ENCODE results near the gene DBNDD1.
"Not testable (repeated sequence)": the region's sequence is repeated elsewhere in the genome, so short reads cannot be mapped to it uniquely, and the experiment has no call there.

Gene DBNDD1, protein sequence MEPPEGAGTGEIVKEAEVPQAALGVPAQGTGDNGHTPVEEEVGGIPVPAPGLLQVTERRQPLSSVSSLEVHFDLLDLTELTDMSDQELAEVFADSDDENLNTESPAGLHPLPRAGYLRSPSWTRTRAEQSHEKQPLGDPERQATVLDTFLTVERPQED

DNA sequence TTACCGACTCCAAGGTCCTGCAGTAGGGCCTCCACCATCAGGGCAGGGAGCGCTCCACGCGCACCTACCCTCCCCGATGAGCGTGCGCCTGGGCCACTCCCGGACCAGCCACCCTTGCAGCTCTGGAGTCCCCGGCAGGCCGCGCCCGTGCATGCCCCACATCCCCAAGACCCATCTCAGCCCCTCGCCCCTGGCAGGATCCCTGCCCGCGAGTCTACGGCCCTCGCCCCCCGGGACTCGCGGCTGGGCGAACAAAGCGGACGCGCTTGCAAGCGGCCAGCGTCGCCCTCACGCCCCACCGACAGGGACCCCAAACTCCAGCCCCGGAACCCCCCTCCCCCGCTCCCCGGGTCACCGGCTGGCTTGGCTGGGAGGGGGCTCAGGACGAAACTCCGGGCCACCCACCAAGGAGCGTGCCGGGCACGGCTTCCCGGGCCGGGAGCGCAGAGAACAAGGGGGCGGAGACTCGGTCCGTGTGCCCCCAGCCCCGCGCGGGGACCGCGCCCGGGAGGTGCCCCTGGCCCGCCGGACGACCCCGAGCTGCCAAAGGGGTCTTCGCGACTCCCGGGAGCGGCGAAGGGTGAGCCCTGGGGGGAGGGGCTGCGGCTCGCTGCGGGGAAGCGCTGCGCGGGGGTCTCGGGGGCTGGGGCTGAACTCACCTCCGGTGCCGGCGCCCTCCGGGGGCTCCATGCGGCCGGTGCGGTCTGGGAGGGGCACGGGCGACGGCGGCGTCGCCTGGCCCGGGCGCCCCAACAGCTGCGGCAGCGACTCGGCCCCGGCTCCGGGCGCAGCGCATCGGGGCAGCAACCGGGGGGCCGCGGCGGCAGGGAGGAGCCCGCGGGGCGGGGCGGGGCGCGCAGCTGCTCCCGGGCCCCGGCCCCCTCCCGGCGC lies at the start of gene DBNDD1:
Gene DBNDD1 (minus strand): TSS at position 805 of the 891 bp plus-strand sequence. CDS start 115 bp downstream, at position 690.
- DNase-seq = peak; percentile 14

DNA sequence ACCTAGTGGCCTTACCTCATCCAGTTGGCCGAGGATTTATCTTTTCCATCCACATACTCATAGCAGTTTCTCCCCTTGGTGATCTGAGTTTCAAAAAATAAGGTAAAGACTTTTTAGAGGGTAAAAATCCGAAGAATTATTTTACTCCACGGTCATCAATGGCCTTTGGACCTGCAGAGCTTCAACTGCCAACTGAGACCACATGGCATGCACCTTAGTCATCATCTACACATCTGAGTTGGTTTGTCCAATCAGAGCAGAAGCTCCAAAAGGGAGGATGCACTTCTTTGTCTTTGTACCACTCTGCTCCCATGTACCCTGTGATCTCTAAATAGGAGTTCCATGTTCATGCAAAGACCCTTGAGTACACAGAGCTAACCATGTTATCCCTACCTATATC lies 42.2 kb upstream of the DBNDD1 start:
- no peak for DNase-seq

DNA sequence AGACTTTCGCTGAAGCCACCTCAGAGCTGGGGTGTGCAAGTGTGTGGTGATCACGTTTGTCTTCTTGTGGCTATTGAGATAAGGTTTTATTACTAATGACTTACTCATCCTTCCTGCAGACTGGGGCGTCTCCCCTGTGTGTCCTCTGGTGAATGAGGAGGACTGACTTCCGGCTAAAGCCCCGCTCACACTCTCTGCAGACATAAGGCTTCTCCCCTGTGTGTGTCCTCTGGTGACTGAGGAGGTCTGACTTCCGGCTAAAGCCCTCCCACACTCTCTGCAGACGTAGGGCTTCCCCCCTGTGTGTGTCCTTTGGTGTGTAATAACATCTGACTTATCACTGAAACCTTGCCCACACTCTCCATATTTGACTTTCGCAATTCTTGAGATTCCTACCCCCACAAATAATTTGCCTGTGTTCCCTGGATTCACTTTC lies 38.5 kb upstream of the DBNDD1 start:
- DNase-seq = peak; percentile 89

DNA sequence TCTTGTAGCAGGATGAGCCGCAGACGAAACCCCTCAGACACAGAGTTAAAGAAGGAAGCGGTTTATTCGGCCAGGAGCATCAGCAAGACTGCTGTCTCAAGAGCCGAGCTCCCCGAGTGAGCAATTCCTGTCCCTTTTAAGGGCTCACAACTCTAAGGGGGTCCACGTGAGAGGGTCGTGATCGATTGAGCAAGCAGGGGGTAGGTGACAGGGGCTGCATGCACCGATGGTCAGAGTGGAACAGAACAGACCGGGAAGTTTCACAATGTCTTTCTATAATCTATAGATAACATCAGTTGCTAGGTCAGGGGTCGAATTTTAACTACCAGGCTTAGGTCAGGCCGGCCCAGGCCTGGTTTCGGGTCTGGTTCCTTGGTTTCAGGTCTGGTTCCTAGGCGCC lies 37.3 kb upstream of the DBNDD1 start:
- DNase-seq = not testable (repeated sequence)

DNA sequence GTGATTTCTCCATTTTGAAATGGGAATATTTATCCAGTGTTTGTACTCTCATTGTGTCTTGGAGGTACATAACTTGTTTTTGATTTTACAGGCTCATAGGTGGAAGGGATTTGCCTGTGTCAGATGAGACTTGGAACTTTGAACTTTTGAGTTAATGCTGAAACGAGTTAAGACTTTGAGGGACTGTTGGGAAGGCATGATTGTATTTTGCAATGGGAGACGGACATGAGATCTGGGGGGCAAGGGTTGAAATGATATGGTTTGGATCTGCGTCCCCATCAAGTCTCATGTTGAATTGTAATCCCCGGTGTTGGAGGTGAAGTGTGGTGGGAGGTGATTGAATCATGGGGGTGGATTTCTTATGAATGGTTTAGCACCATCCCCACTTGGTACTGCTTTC lies 36.1 kb upstream of the DBNDD1 start:
- no peak for DNase-seq

DNA sequence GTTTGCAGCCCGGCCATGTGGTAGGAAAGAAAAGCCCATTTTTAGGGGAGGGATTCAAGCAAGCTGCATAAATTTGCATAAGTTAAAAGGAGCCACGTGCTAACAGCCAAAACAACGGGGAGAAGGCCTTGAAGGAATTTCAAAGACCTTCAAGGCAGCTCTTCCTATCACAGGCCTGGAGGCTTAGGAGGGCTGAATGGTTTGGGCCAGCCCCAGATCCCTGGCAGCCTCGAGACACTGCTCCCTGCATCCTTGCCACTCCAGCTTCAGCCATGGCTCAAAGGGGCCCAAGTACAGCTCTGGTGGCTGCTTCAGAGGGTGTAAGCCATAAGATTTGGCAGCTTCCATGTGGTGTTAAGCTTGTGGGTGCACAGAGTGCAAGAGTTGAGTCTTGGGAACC lies 35.3 kb upstream of the DBNDD1 start:
- DNase-seq = no peak

DNA sequence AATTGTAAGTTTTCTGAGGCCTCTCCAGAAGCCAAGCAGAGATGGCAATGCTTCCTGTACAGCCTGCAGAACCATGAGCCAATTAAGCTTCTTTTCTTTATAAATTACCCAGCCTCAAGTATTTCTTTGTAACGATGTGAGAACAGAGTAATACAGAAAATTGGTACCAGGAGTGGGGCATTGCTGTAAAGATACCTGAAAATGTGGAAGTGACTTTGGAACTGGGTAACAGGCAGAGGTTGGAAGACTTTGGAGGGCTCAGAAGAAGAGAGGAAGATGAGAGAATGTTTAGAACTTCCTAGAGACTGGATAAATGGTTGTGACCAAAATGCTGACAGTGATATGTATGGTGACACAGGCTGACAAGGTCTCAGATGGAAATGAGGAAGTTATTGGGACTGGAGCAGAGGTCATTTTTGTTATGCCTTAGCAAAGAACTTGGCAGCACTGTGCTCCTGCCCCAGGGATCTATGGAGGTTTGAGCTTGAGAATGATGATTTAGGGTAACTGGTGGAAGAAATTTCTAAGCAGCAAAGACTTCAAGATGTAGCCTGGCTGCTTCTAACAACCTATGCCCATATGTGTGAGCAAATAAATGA lies 34.7 kb upstream of the DBNDD1 start:
- DNase-seq = no peak

DNA sequence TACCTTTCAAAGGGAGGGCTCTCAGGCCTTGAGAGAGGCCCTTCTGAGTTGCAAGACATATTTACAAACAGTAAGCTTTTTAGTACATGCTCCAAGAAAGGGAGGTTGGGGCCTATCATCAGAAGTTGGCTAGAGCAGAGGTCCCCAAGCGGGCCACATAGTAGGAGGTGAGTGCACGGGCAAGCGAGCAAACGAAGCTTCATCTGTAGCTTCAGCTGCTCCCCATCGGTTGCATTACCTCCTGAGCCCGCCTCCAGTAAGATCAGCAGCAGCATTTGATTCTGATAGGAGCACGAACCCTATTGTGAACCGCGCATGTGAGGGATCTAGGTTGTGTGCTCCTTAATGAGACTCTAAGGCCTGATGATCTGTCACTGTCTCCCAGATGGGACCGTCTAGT lies 31.7 kb upstream of the DBNDD1 start:
- DNase-seq = no peak

DNA sequence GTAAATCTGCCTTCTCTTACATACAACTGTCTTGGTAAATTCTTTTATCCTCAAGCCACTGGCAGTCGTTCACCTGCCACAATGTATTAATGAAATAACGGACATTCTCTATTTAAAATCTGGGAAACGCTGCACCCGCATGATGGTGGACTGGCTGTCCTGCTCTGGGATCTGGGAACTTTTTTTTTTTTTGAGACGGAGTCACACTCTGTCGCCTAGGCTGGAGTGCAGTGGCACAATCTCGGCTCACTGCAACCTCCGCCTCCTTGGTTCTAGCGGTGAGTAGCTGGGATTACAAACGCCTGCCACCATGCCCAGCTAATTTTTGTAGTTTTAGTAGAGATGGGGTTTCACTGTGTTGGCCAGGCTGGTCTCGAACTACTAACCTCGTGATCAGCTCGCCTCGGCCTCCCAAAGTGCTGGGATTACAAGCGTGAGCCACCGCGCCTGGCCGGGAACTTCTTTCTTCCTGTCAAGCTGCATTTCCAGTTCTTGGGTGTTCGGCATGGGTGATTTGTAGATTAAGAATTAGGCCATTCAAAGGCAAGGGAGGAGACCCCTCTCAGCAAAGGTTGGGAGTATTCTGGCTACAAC lies 29.6 kb upstream of the DBNDD1 start:
- DNase-seq = no peak

DNA sequence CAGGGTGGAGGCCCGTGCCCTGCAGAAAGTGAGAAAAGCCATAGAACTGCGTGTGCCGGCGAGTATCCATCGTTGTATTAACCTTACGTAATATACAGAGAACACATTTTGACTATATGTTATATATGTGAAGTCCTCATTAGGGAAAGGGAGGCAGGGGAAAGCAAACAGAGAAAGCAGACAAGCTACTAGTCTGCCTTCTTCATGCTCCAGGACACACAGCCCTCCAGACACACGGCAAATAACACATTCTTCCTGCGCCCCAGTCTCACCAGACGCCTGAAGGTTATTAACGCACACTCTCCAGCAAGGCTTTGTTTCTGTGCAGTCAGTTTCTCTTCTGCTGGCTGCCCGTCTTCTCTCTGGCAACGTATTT lies 29.1 kb upstream of the DBNDD1 start:
- DNase-seq = no peak

DNA sequence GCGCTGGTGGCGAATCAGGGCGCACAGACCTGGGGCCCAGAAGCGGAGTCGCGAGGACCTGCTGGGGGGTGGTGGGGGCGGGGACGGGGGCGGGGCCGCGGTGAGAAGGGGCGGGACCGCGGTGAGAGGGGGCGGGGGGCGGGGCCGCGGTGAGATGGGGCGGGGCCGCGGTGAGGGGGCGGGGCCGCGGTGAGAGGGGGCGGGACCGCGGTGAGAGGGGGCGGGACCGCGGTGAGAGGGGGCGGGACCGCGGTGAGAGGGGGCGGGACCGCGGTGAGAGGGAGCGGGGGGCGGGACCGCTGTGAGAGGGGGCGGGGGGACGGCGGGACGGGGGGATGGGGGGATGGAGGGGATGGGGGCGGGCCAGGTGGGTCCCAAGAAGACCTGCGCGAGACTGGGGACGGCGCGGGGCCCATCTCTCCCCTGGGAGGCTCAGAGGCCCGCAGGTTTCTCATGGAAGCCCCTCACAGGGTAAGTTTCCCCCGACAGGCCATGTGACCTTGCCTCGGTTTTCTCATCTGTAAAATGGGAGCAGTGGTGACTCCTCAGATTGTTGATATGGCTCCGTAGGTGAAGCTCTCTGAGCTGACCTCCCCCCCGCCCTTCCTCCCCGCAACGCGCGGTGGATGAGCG lies 28.6 kb upstream of the DBNDD1 start:
- DNase-seq = no peak

DNA sequence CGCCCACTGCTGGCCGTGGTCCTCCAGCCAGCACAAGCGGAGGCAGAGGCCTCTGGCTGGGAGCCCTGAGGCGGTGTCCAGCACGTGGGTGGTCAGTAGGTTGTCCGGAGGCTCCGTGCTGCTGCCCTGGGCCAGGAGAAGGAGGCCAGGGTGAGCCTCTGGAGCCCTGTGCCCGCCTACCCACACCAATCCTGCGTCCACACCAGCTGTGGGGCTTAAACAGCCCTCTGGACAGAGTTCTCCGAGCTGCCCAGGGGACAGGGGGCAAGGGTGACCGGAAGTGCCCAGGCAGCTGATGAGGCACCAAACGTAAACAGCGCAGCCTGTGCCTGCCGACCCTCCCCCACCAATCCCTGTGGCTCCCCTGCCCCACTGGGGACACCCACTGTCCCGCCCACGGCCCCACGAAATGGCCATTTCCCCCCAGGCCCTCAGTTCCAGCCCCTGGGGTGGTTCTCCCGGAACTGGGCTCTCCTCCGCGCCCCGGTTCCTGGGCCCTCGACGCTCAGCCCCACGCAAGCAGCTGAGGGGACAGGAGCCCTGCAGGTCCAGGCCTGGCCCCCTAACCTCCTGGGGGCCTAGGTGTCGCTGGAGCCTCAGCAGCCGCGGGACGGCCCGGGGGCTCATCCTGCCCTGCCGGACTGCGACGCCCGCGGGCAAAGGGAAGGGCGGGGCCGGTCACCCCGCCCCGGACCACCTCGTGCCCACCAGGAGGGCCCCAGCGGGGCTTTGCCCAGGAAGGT lies 27.9 kb upstream of the DBNDD1 start:
- peak; percentile 77 for DNase-seq

DNA sequence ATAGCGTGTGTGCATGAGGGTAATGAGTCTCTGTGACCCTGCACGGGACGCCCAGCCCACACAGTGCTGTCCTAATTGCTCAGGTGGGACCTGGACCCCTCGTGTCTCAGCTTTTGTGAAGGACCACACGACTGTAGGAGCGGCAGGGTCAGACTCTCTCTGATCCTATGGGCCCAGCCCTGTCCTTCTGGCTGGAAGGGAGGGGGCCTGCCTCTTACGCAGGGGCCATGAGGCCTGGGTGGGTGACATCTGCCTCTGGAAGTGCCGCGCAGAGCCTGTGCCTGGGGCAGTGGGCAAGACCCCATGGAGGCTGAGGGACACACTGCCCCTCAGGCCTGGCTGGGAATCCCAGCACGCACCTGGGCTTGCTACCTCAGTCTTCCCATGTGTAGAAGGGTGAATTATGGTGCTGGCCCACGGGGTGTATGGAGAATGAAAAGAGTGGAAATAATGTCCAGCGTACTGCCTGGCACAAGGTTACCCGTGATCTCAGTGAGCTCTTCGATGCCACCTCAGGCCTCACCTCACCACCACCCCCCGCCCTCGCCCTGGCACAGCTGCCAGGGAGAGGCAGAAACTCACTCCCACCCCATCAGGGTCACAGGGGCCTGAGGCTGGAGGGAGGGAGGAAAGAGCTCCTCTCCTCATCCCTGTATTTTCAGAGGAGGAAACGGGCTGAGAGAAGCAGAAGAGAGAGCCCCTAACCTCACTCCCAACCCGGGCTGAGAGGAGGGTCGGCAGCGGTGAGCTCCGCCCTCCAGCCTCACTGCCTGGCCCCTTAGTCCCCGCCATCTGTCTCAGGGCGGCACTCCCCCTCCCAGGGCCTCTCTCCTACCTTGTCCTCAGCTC lies 27.1 kb upstream of the DBNDD1 start:
- no peak for DNase-seq

DNA sequence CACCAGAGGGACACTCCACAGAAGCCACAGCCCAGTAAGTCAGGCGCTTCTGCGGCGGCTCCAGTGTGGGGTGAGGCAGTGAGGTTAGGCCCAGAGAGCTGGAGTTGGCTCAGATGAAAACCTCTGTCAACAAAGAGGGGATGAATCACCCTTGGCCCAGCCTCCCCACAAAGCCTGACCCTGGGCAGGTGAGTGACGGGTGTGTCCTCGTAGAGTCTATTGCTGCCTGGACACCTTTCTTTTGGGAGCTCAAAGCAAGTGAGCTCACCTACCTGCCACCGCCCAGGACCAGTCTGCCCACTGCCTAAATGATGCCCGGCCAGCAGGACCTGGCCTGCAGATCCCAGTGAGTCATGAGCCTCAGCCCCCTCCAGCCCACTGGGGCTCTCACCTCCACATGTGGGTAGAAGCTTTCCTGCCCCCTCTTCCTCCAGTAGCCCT lies 24.9 kb upstream of the DBNDD1 start:
- no peak for DNase-seq

DNA sequence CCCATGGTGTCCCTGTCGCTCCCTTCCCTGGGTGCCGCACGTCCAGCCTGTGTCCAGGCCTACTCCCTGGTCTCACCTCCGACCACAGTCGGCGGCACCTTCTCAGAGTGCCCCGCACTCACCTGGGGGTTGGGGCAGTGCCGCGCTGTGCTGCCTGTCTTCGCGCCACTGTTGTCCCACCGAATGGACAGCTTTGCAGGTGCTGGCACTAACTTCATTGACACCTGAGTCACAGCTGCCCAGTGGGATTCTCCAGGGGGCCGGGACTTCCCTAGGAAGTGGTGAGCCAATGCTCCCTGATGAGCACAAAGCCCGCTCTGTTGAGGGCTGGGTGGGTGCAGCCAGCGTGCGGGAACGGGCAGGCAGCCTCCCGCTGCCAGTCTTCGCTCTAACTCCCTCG lies 24.3 kb upstream of the DBNDD1 start:
- no peak for DNase-seq

DNA sequence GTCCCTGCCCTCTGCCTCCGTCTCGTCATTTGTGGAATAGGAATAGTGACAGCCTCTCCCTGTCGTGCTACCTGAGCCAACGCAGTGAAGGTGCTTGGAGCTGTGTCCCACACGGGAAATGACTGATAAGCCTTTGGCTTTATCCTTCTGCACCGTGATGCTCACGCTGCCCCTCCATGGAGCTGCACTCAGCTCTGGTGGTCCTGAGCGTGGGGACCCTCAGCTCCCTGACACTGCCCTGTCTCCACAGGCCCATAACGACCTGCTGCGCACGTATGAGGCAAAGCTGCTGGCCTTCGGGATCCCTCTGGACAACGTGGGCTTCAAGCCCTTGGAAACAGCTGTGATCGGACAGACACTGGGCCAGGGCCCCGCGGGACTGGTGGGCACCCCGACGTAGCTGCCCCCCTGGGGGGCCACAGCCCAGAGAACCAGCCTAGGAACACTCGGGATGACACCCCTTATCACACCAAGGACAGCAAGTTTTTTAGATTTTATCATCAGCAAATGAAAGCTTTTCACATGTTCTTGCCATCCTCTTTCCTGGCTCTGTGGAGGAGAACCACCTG lies 23.8 kb upstream of the DBNDD1 start:
- no peak for DNase-seq

DNA sequence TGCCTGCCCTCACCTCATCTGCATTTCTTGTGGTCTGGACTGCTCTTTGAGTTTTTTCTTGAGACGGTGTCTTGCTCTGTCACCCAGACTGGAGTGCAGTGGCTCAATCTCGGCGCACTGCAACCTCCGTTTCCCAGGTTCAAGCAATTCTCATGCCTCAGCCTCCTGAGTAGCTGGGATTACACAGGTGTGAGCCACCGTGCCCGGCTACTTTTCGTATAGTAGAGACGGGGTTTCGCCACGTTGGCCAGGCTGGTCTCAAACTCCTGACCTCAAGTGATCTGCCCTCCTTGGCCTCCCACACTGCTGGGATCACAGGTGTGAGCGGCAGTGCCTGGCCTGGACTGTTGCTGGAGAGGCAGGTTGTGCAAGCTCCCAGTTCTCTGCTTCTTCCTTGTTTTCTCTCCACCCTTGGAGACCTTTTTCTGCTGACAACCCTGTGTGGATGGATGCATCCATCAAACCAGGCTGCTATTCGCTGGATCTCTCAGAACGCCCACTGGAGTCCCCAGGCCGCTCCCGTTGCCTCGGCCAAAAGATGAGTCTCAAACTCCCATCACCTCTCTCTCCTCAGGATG lies 22.7 kb upstream of the DBNDD1 start:
- no peak for DNase-seq

DNA sequence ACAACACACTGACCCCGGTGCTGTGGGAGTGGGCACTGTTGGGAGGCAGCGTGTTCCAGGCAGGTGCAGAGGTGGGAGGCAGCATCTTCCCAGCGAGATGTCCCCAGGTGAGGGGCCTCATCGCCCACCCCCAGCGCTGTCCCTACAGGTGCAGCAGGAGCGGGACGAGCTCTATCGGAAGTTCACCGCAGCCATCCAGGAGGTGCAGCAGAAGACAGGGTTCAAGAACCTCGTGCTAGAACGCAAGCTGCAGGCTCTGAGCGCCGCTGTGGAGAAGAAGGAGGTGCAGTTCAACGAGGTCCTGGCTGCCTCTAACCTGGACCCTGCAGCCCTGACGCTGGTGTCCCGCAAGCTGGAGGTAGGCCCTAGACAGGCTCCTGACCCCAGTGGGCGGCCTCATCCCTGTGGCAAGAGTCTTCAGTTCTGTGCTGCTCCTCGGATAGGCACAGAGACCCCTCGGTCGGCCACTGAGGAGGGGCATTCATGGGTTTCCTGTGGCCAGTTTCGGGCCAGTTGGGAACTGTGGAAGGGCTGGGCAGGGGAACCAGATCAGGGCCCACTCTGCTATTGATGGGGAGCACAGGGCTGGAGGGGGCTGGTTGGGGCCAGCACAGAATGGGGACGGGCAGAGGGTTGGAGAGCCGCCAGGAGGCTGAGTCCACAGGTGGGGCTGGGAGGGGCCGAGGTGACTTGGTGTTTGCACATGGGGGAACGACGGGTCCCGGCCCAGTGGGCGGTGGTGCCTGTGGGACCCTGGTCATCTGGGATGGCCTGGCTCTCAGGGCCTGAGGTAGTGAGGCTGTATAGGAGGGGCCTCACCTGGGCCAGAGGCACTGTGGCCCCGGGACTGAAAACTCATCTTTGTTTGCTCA lies 21.1 kb upstream of the DBNDD1 start:
- no peak for DNase-seq

DNA sequence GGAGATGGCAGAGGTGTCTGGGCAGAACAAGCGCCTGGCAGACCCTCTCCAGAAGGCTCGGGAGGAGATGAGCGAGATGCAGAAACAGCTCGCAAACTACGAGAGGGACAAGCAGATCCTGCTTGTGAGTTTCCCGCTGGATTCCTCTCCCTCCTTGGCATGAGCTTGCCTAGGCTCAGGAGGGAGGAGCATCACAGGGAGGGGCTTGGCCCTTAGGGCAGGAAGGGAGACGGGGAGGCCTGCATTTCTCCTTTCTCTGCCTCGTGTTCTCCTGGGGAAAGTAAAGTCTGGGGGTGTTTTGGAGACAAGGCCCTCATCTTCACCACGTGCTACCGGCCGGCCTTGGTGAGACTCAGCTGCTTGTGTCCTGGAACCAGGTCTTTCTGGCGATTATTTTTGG lies 18.0 kb upstream of the DBNDD1 start:
- no peak for DNase-seq

DNA sequence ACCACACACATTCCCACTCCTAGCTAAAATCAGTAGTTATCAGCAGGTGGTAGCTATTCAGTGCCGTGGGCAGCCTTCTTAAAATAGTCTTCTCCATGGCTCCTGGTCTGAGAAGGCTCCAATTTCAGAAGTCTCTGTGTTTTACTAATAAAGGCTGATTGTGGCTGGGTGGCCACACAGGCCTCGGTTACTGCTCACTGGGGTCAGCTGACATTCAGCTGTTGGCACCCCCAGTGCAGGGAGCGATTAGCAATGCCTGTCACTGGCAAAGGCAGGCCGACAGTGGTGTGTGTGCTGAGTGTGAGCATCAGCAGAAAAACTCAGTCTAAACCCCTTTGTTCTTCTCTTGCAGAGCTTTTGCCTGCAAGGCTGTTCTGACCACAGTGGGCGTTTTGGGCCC lies 16.6 kb upstream of the DBNDD1 start:
- no peak for DNase-seq

Measured in EL (cell line).